K562 (cell line): ENCODE measurements around the gene BCL3. TPM values are rescaled to one million over a fixed set of nuclear protein-coding genes. Genes with fewer than 3 reads are reported as not detected.

Experiments used
- ATAC-seq: fragments of 200-7000 bp; cut with Tn5 transposase; 3 replicates; pipeline ENCODE4 v1.9.1; 2020; ENCODE audit warnings: moderate library complexity
- BruUV-seq: library from RNA; stranded (reverse); fragments of 400-500 nt; replicated peaks from 2 replicates; lab custom pipeline; 2021; lab: Mats Ljungman, UMichigan
- CTCF ChIA-PET: fragments of 300-600 bp; formaldehyde crosslinking; extraction: SDS; loops from one replicate; lab custom pipeline; 2021; ENCODE audit warnings: low intra/inter-chr PET ratio; lab: Yijun Ruan, JAX
- POLR2A ChIA-PET: fragments of 300-600, 350-650 bp; sonication (Branson Sonifier 250); formaldehyde crosslinking; extraction: SDS; loops from one replicate; lab custom pipeline; 2021; ENCODE audit warnings: antibody characterized with exemption, inconsistent platforms; lab: Yijun Ruan, JAX
- DNase-seq, 4 experiments: peaks; one replicate each; pipeline versions ENCODE4 v3.0.0 to v3.0.0-alpha.2; 2011 to 2018; ENCODE audit warnings: low spot score in 3 of 4, mixed read lengths in 3 of 4; ENCODE audit errors: extremely low read depth in 1 of 4
- FAIRE-seq: peaks from 2 replicates; lab custom pipeline; 2011; peaks lifted over from hg19 to GRCh38; lab: Jason Lieb, UNC
- H2AFZ ChIP-seq: 2 replicates; pipeline ENCODE4 v1.6.0; 2011; ENCODE audit warnings: low read depth, low read length, control low read depth, inconsistent platforms
- H3K27ac ChIP-seq: fragments of 200-600 bp; 3 replicates; pipeline ENCODE4 v1.8.0; 2011; ENCODE audit warnings: low read depth, mild to moderate bottlenecking, control low read depth, inconsistent platforms, low read length, moderate library complexity, mixed read lengths; ENCODE audit errors: extremely low read depth
- H3K27me3 ChIP-seq, 2 experiments: fragments of 300-600 bp in 1 of 2; 2 replicates in 1 of 2; 3 replicates in 1 of 2; pipeline versions ENCODE4 v1.6.0 to v1.8.0; 2011; ENCODE audit warnings: inconsistent platforms in 2 of 2, low read length in 2 of 2, mild to moderate bottlenecking in 1 of 2, mixed read lengths in 1 of 2, moderate library complexity in 1 of 2; ENCODE audit not compliant: control insufficient read depth in 2 of 2, insufficient read depth in 2 of 2
- H3K36me3 ChIP-seq: fragments of 300-600 bp; 3 replicates; pipeline ENCODE4 v1.8.0; 2011; ENCODE audit warnings: mild to moderate bottlenecking, low read length, inconsistent platforms; ENCODE audit not compliant: control insufficient read depth, insufficient read depth
- H3K4me1 ChIP-seq, 2 experiments: fragments of 200-600 bp in 1 of 2; replicated peaks in 1 of 2; 2 replicates in 1 of 2; 3 replicates in 1 of 2; pipeline versions ENCODE4 v1.5.1 to v1.8.0; 2011; ENCODE audit warnings: inconsistent platforms in 2 of 2, low read length in 2 of 2, mild to moderate bottlenecking in 1 of 2, mixed read lengths in 1 of 2, moderate library complexity in 1 of 2; ENCODE audit not compliant: control insufficient read depth in 2 of 2, insufficient read depth in 2 of 2
- H3K4me2 ChIP-seq: 2 replicates; pipeline ENCODE4 v1.6.1; 2011; ENCODE audit warnings: low read length, control low read depth, inconsistent platforms, mixed read lengths; ENCODE audit not compliant: insufficient read depth
- H3K4me3 ChIP-seq: fragments of 200-600 bp; sonication (generic), shearing (Covaris generic); 2 replicates; pipeline ENCODE4 v1.5.1; 2016; ENCODE audit warnings: control low read depth, inconsistent platforms
- H3K79me2 ChIP-seq: fragments of 200-600 bp; 3 replicates; pipeline ENCODE4 v1.8.0; 2011; ENCODE audit warnings: low read length, inconsistent platforms; ENCODE audit not compliant: control insufficient read depth, insufficient read depth
- H3K9ac ChIP-seq, 2 experiments: 2 replicates each; pipeline versions ENCODE4 v1.6.0 to v1.6.1; 2011; ENCODE audit warnings: low read depth in 2 of 2, low read length in 2 of 2, control low read depth in 1 of 2, inconsistent platforms in 1 of 2, mild to moderate bottlenecking in 1 of 2, mixed read lengths in 1 of 2; ENCODE audit not compliant: insufficient read depth in 1 of 2
- H3K9me1 ChIP-seq: one replicate; pipeline ENCODE4 v1.6.0; 2011; ENCODE audit warnings: inconsistent platforms, mild to moderate bottlenecking, low read length, moderate library complexity; ENCODE audit not compliant: control insufficient read depth, insufficient read depth
- H3K9me3 ChIP-seq: replicated peaks from 2 replicates; pipeline ENCODE4 v1.5.1; 2011; ENCODE audit warnings: low read depth, low read length, inconsistent platforms; ENCODE audit not compliant: control insufficient read depth, insufficient read depth
- H4K20me1 ChIP-seq: replicated peaks from 2 replicates; pipeline ENCODE4 v1.6.1; 2011; ENCODE audit warnings: low read length, inconsistent platforms, mixed read lengths; ENCODE audit not compliant: control insufficient read depth, insufficient read depth
- ATF6 ChIP-seq: sonication (generic); formaldehyde crosslinking; IDR thresholded peaks from 2 replicates; pipeline ENCODE4 v1.4.0; 2020; ENCODE audit warnings: mild to moderate bottlenecking, missing genetic modification reagents
- ETS1 ChIP-seq: conservative IDR thresholded peaks from 2 replicates; pipeline ENCODE4 v1.6.1; 2011; ENCODE audit warnings: low read depth, mild to moderate bottlenecking, low read length; ENCODE audit not compliant: control insufficient read depth
- FOXK2 ChIP-seq, 2 experiments: fragments of 450-650 bp; IDR thresholded peaks in 1 of 2; conservative IDR thresholded peaks in 1 of 2; 2 replicates each; pipeline ENCODE4 v1.6.1; 2016; ENCODE audit warnings: low read depth in 2 of 2, mild to moderate bottlenecking in 1 of 2
- JUND ChIP-seq, 2 experiments: IDR thresholded peaks; 2 replicates in 1 of 2; 3 replicates in 1 of 2; pipeline ENCODE4 v1.6.1; 2011; ENCODE audit warnings: borderline replicate concordance in 2 of 2, low read depth in 2 of 2, low read length in 2 of 2, improper control_type of control experiment in 1 of 2, missing biosample characterization in 1 of 2, missing genetic modification characterization in 1 of 2, missing genetic modification reagents in 1 of 2
- MCM3 ChIP-seq: fragments of 450-650 bp; IDR thresholded peaks from 2 replicates; pipeline ENCODE4 v1.6.1; 2016
- ZBTB7A ChIP-seq: IDR thresholded peaks from 2 replicates; pipeline ENCODE4 v1.6.1; 2011; ENCODE audit warnings: low read depth, mild to moderate bottlenecking, low read length, moderate library complexity, borderline replicate concordance; ENCODE audit not compliant: control insufficient read depth
- ZNF143 ChIP-seq: sonication (generic); formaldehyde crosslinking; IDR thresholded peaks from 2 replicates; pipeline ENCODE4 v1.9.0; 2022; ENCODE audit warnings: mild to moderate bottlenecking, missing genetic modification reagents
- ZNF407 ChIP-seq: fragments of 450-650 bp; IDR thresholded peaks from 2 replicates; pipeline ENCODE4 v1.6.1; 2016; ENCODE audit warnings: low read depth
- ZNF695 ChIP-seq: fragments of 450-650 bp; formaldehyde crosslinking; IDR thresholded peaks from 2 replicates; pipeline ENCODE4 v1.4.0; 2020; ENCODE audit warnings: mild to moderate bottlenecking, moderate library complexity
- ZNF778 ChIP-seq: fragments of 450-650 bp; formaldehyde crosslinking; IDR thresholded peaks from 2 replicates; pipeline ENCODE4 v1.4.0; 2020; ENCODE audit warnings: mild to moderate bottlenecking, moderate library complexity
- WGBS: fragments of 100-300 bp; shearing (Covaris generic); methylation state at CpG from one replicate; pipeline ENCODE4 v1.1.6; 2016; ENCODE audit warnings: low coverage, mixed read lengths; ENCODE audit not compliant: insufficient coverage; ENCODE audit errors: missing lambda C conversion rate; 5-methylcytosine and 5-hydroxymethylcytosine counted together
- in situ Hi-C: fragments of 300-500 bp; cut with MboI; formaldehyde crosslinking; loops from 4 replicates; pipeline ENCODE4 v1.15.0; 2018; ENCODE audit warnings: inconsistent platforms, mixed read lengths
- intact Hi-C: fragments of 100-400 bp; cut with micrococcal nuclease; formaldehyde crosslinking; loops from 2 replicates; pipeline ENCODE4 v1.14.2; 2022
- polyA plus RNA-seq, 8 experiments: library from polyadenylated mRNA; depleted of rRNA in 4 of 8; stranded (reverse) in 5 of 8; unstranded in 3 of 8; fragments of >200 nt; fragmentation: Nextera tagmentation in 2 of 8; fragmentation: Illumina TruSeq in 1 of 8; extraction: Ambion mirVana in 2 of 8; extraction: Trizol in 1 of 8; gene quantifications; 2 replicates each; pipeline versions ENCODE4 v1.2.1 to v1.2.3, GENCODE V29; 2011 to 2014; ENCODE audit warnings: inconsistent platforms in 1 of 8, missing spikeins in 1 of 8
- total RNA-seq, 7 experiments: library from RNA; depleted of rRNA in 6 of 7; stranded (reverse); fragments of >200 nt in 6 of 7; fragmentation: Illumina TruSeq in 2 of 7; extraction: Trizol in 2 of 7; gene quantifications; 2 replicates each; pipeline versions ENCODE4 v1.2.1 to v1.2.3, GENCODE V29; 2011 to 2021; ENCODE audit warnings: low replicate concordance in 1 of 7

The BCL3 gene
- total and polyA plus RNA-seq, 9 of the 15 experiments (the other 6 are each of a cell fraction or from before 2014, with no cell fraction given), result 0.03 to 2.4 (median 0.50) TPM; not detected in 1

- Histone ChIP-seq H3K36me3 (no peaks in the 10 kb centered on the region), H3K27ac (peak overlapping the region; percentile 76), H3K4me2 (peak overlapping the region; percentile 67), H2AFZ (peak overlapping the region; percentile 90), H3K9me1 (no peaks in the 10 kb centered on the region), H4K20me1 (no peaks in the 10 kb centered on the region), H3K9ac (peak overlapping the region; percentile 46 to 82; a peak in 3 of 4 replicates), H3K79me2 (no peaks in the 10 kb centered on the region), H3K4me1 (peaks cover 25 to 26% of the 10 kb centered on the region in 2 experiments), H3K27me3 (no peaks in the 10 kb centered on the region), H3K9me3 (no peaks in the 10 kb centered on the region), H3K4me3 (no peak overlapping the region)
- ChIA-PET CTCF (no interaction called here), POLR2A (interaction anchor here (0.7 to 1.6 kb wide), 3 partner anchors 9 to 29 kb away, joined by 3 to 5 read pairs (median 4); no protein-coding TSS in a partner anchor)
- ATAC-seq, result peak; percentile 92
- intact Hi-C loops (no loop called here), in situ Hi-C loops (no loop called here)
- no TSS peak for BruUV-seq
- WGBS, result 9% methylated on average over 9 of the region's 13 CpGs
- peak; percentile 56 to 90 (median 73) for DNase-seq
- peak; percentile 96 for FAIRE-seq
- TF ChIP-seq ZNF407 (no peak), ATF6 (CRISPR knock-in tag) (no peak), ZNF695 (CRISPR knock-in tag) (no peak), MCM3 (no peak), ETS1 (no peak), ZNF143 (no peak), ZBTB7A (peak; percentile 80; the same call in 1 of the 2 replicates), FOXK2 (conservative IDR thresholded peaks at IDR 0.05 in 1 of 2, IDR thresholded peaks at IDR 0.05 in 1 of 2; ENCODE audit: low read depth in 2 of 2) (no peak), ZNF778 (CRISPR knock-in tag) (no peak), JUND (IDR thresholded peaks at IDR 0.05; ENCODE audit: borderline replicate concordance, low read depth, low read length) (peak; percentile 97), JUND (tag; IDR thresholded peaks at IDR 0.05; ENCODE audit: borderline replicate concordance, low read depth, low read length) (peak; percentile 94; the same call in 2 of the 3 replicates)
Observed at GRCh38 chr19:44741841-44742329, 6.6 kb upstream of the BCL3 start.
